NCI-H345 (cell line): ENCODE data around the gene POC1B.

Source experiments
- DNase-seq: peaks from one replicate; lab custom pipeline; 2025; lab: John Stamatoyannopoulos, UW

Gene POC1B

GRCh38 chr12:89497005-89497404 lies 28.8 kb downstream of the POC1B start:
- DNase-seq: no peak

DNA sequence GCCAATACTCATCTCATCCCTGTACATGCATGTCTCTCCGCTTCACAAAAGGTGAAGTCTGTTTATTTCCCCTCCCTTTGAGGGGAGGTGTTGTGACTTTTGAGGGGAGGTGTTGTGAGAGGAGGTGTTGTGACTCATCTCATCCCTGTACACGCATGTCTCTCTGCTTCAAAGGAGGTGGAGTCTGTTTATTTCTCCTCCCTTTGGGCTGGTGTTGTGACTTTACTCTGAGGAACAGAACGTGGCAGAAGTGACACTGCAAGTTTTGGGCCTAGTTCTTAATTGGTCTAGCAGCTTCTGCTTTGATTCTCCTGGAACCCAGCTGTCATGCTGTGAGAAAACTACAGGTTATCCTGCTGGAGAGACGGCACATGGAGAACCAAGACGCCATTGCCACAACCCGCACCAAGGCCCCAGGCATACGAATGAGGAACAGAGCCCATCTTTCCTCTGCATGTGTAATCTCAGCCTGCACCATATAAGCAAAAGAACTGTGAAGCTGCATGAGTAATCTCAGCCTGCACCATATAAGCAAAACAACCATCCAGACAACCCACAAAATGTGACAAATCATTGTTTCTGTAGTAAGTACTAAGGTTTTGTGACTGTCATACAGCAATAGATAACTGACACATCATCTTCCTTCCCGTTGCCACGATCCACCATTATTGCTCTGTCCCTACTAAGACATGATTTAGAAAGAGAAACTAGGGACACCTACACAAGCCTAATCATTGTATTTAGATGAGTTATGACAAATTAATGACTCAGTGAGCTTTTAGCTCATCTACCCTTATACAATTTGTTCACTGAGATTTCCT lies 31.2 kb downstream of the POC1B start:
- DNase-seq: no peak

DNA sequence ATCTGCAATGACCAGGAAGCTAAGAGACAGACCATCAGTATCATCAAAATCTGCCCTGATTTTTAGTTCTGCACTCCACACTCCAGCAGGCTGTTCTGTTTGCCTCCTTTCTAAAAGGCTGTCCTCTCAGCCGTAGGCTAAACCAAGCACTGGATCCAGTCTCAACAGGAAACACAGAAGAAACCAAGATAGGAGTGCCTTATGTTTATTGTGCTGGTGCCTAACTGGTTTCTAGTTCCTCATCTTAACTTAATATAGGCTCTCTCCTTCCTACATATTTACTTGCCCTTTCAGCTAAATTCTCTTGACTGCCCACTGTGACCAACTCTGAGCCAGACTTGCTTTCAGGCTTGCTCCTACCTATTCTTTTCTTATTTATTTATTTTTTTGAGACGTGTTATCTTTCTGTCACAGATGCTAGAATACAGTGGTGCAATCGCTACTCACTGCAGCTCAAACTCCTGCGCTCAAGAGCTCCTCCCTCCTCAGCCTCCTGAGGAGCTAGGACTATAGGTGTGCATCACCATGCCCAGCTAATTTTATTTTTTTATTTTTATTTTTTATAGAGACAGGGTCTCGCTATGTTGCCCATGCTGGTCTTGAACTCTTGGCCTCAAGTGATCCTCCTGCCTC lies 32.1 kb downstream of the POC1B start:
- no peak for DNase-seq

GRCh38 chr12:89492883-89493282 lies 33.0 kb downstream of the POC1B start:
- peak; percentile 10 for DNase-seq

DNA sequence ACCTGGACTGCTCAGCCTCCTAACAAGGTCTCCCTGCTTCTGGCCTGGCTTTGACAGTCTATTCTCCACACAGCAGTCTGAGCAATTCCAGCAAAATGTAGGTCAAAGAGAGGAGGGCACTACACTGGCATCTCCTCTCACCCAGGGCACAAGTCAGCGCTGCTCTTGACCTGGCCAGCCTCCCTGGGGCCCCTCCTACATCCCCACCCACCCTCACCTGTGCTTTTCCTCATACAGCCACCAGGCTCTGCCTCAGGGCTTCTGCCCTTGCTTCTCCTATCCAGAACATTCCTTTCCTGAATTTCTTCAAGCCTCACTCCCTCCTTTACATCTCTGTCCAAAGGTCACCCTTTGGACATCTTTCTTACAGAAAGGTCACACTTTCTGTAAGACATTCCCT lies 34.9 kb downstream of the POC1B start:
- DNase-seq: no peak

DNA sequence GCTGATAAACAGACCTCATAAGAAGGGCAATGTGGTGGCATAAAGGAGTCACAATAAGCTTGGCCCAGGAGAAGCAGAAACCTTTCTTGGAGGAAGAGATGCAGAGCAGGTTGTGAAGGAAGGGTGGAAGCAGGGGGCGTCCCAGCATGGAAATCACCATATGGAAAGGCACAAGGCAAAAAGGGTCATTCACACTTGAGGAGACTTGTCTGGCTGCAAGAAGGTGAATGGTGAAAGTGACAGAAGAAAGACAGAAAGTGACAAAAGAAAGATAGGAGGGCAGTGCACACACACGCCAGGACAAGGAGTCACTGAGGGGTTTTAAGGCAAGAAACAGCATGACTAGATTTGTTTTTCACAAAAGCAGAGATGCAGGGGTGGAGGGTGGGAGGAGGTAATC lies 39.6 kb downstream of the POC1B start:
- no peak for DNase-seq

DNA sequence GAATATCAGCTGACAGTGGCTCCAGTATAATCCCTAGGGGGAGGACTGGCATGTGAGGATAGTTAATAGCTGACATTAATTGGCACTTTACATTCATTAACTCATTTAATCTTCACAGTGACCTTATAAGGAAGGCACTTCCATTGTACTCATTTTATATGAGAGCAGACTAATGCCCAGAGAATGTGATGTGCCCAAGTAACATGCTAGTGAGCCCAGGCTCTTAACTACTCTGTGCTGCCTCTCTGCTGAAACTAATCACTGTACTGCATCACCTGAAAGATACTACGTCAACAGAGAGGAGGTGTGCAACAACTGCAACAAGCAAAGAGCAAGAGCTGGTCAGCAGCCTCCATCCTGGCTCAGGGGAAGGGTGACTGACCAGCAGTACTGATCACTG lies 41.4 kb downstream of the POC1B start:
- no peak for DNase-seq

GRCh38 chr12:89481213-89481914 lies 44.5 kb downstream of the POC1B start:
- no peak for DNase-seq

- no peak for DNase-seq
Observed at GRCh38 chr12:89479982-89480381, 45.9 kb downstream of the POC1B start.

GRCh38 chr12:89477633-89478279 lies 48.1 kb downstream of the POC1B start:
- no peak for DNase-seq

DNA sequence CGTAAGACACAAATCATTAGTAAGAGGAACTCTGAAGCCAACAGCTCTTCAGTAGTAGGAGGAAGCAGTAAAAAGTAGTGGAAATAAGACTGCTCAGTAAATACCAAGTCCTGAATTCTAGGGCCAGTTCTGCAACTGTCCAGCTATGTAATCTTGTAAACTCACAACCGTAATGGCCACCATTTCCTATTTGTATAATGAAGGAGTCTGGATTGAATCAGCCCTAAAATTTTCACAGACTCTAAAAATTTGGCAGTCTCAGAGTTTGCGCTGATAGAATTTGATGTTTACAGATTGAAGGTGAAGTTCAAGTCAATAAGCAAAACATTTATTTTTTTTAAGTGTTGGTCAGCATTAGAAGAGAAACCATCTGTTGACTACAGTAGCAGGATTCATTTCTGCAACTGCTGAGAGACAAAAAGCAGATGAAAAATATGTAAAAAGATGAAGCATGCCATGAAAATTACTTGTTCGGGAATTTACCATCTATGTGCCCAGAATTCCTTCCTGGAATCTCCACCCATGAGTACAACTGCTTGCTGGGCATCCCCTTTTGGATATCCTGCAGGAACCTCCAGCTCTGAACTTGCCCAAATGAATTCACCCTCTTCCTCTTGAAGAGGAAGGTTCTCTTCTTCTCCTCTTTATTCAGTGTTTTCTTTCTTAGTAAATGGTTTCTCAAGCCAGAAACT lies 48.8 kb downstream of the POC1B start:
- DNase-seq: no peak

GRCh38 chr12:89476232-89476631 lies 49.6 kb downstream of the POC1B start:
- DNase-seq: no peak

GRCh38 chr12:89475203-89475990 lies 50.5 kb downstream of the POC1B start:
- DNase-seq: no peak

GRCh38 chr12:89474615-89475014 lies 51.2 kb downstream of the POC1B start:
- DNase-seq: no peak

DNA sequence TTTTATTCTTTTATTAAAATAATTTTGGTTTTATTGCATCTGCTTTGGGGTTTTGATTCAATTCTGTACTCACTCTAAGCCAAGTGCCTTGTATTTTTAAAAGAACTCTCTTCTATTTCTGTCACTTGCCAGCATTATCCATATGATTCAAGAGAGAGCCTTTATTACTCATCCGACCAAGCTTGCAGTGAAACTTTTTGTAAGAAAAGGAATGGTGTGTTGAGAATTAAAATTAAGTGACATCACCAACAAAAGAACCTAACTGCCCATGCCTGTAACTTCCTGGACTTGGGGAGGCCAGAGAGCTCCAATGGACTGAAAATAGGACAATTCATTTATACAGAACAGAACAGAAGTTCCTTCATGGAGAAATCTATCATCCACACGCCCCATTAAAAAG lies 53.3 kb downstream of the POC1B start:
- no peak for DNase-seq

- DNase-seq: peak; percentile 23
Observed at GRCh38 chr12:89470741-89471509, 54.9 kb downstream of the POC1B start.

DNA sequence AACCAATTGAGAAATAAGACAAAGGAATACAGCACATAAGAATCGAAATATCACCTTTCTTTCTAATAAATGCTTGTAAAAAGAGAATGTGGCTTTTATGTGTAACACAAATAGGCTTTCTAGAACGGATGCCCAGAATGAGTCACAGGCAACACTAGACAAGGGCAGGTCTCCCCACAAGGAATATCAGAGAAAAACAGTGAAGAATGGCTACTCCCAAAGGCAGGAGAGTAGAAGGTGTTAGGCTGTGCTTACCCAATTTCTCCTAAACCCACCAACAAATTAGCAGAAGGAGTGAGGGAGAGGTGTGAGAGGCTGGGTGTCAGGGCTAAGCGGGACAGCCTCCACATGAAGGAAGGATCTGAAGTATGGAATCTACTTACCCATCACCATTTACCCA lies 56.5 kb downstream of the POC1B start:
- no peak for DNase-seq

- no peak for DNase-seq
Observed at GRCh38 chr12:89468648-89469326, 57.1 kb downstream of the POC1B start.

DNA sequence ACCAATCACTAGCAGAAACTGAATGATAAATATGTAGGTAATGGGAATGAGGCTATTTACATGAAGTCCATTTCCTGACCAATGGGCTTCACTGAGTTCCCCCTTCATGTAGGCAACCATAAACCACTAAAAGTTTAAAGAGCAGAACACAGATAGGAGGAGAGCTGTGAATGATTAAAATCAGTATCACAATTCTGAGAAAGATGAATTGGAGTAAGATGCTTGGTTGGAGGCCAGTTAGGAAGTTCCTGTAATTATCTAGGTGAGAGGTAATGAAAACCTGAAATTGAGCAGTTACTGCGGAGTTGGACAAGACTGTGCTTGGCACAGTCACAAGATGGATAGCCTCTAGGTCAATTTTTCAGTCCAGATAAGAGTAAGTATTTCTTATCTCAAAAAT lies 57.8 kb downstream of the POC1B start:
- DNase-seq: no peak
